NCI-H1436 treated with DMSO at 0.1 percent for 48 hours (cell line): ENCODE results near the gene MAS1.
"Not testable (repeated sequence)": the region's sequence is repeated elsewhere in the genome, so short reads cannot be mapped to it uniquely, and the experiment has no call there.

Experiments
- DNase-seq: peaks from one replicate; lab custom pipeline; 2025; lab: John Stamatoyannopoulos, UW

MAS1 gene

GRCh38 chr6:159916752-159917151 lies 26.0 kb downstream of the MAS1 start:
- no peak for DNase-seq

GRCh38 chr6:159919011-159919511 lies 28.3 kb downstream of the MAS1 start:
- no peak for DNase-seq

- no peak for DNase-seq
Measured at GRCh38 chr6:159919800-159920199, 29.0 kb downstream of the MAS1 start.

GRCh38 chr6:159924150-159924549 lies 33.4 kb downstream of the MAS1 start:
- not testable (repeated sequence) for DNase-seq

DNA sequence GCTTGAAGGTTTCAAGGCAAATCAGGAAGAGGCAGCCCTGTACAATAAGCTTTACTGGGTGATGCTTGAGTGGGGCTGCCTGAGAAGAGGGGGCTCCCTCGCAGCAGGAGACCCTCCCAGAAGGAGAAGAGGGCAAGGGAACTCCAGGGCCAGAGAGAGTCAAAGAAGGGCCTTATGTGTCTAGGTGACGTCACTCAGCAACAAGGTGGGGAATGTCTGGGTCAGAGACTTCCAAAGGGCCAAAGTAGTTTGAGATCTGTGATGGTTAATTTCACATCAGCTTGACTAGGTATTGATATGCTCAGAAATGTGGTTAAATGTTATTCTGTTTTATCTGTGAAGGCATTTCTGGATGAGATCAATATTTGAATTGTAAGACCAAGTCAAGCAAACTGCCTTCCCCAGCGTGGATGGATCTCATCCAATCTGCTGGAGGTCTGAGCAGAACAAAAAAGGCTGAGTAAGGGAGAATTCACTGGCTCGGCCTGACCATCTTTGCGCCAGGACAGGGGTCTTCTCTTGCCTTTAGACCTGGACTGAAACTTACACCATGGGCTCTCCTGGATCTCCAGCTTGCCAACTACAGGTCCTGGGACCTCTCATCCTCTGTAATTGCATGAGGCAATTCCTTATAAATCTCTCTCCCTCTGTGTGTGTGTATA lies 35.9 kb downstream of the MAS1 start:
- DNase-seq = no peak

GRCh38 chr6:159929819-159930218 lies 39.0 kb downstream of the MAS1 start:
- no peak for DNase-seq

GRCh38 chr6:159931112-159931511 lies 40.3 kb downstream of the MAS1 start:
- no peak for DNase-seq

- DNase-seq = no peak
Measured at GRCh38 chr6:159931846-159932245, 41.1 kb downstream of the MAS1 start.

GRCh38 chr6:159933077-159933476 lies 42.3 kb downstream of the MAS1 start:
- no peak for DNase-seq

DNA sequence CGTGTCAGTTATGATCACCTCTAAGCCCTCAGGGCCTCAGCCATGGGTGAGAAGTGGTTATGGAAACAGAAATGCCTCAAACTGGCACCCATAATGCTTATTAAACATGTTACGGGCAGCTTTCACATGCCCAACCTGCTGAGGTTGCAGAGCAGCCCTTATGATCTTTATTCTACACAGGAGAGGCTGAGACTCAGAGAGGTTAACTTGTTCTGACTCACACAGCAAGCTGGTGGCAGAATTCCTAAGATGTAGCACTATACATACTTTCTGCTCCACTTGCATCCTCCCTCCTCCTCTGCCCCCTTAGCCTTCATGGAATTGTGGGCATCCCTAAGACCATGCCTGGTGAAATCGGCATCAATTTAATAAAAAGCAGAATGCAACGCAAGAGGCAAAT lies 43.4 kb downstream of the MAS1 start:
- no peak for DNase-seq

DNA sequence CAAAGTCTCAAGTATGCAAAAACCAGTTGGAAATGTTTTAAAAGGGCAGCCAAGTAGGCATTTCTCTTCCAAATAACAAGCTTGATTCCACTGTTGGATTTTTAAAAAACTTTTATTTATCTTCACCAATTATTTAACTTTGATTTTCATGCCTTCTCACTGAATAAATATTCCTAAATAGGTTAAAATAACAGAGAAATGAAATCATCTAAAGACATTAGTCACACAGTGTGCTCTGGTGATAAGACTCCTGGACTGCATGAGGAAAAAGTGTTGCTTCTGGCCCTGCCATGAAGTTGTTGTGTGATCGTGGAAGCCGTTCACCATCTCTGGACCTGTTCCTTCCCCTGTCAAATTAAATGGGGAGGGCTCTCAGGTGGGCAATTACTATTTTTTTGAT lies 44.3 kb downstream of the MAS1 start:
- DNase-seq = no peak

DNA sequence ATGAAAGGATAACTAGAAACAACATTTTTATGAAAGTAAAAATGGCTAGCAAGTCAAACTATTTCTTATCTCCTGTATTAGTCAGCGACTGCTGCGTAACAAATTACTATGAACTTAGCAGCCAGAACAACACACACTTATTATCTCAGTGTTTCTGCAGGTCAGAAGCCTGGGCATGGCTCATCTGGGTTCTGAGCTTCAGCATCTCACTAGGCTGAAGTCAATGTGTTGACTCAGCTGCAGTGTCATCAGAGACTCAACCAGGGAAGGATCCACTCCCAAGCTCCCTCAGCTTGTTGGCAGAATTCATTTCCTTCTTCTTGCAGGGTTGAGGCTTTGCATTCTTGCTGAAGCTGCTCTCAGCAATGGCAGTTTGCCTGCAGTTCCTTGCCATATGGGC lies 44.8 kb downstream of the MAS1 start:
- DNase-seq = no peak

GRCh38 chr6:159939591-159940016 lies 48.8 kb downstream of the MAS1 start:
- DNase-seq = no peak
